HepG2 (cell line): ENCODE data around the gene ENTPD2. TPM values are rescaled to one million over a fixed set of nuclear protein-coding genes. Genes with fewer than 3 reads are reported as not detected.

Experiments used
- DNMT1 ChIP-seq: sonication (generic); formaldehyde crosslinking; IDR thresholded peaks from 2 replicates; pipeline ENCODE4 v1.5.1; 2020; ENCODE audit warnings: mild to moderate bottlenecking, missing genetic modification reagents
- HDAC6 ChIP-seq: fragments of 200-600 bp; sonication (generic); IDR thresholded peaks from 2 replicates; pipeline ENCODE4 v1.7.0; 2017; ENCODE audit warnings: mild to moderate bottlenecking, antibody characterized with exemption, low read length, low read depth
- HMGA1 ChIP-seq: sonication (generic); formaldehyde crosslinking; conservative IDR thresholded peaks from 2 replicates; pipeline ENCODE4 v1.4.0; 2020; ENCODE audit warnings: missing genetic modification reagents
- NR2F1 ChIP-seq, 2 experiments: fragments of 450-650 bp in 1 of 2; formaldehyde crosslinking in 1 of 2; IDR thresholded peaks; 2 replicates each; pipeline versions ENCODE4 v1.5.0 to v1.6.1; 2016 to 2020; ENCODE audit warnings: mild to moderate bottlenecking in 1 of 2, missing compliant biosample characterization in 1 of 2, missing genetic modification reagents in 1 of 2, moderate library complexity in 1 of 2
- PLRG1 ChIP-seq: fragments of 450-650 bp; conservative IDR thresholded peaks from 2 replicates; pipeline ENCODE4 v1.6.1; 2016
- ZNF24 ChIP-seq: fragments of 450-650 bp; IDR thresholded peaks from 2 replicates; pipeline ENCODE4 v1.6.1; 2017; ENCODE audit warnings: antibody characterized with exemption, mild to moderate bottlenecking
- ZNF335 ChIP-seq: sonication (generic); formaldehyde crosslinking; IDR thresholded peaks from 2 replicates; pipeline ENCODE4 v1.4.0; 2020; ENCODE audit warnings: missing genetic modification reagents
- ZNF543 ChIP-seq: sonication (generic); formaldehyde crosslinking; IDR thresholded peaks from 2 replicates; pipeline ENCODE4 v1.4.0; 2020; ENCODE audit warnings: mild to moderate bottlenecking, missing genetic modification reagents
- ZSCAN21 ChIP-seq: sonication (generic); formaldehyde crosslinking; IDR thresholded peaks from 2 replicates; pipeline ENCODE4 v1.8.0; 2022; ENCODE audit warnings: mild to moderate bottlenecking, missing genetic modification reagents, moderate library complexity, borderline replicate concordance
- polyA plus RNA-seq, 8 experiments: library from polyadenylated mRNA; depleted of rRNA in 3 of 8; stranded (reverse) in 7 of 8; unstranded in 1 of 8; fragments of >200 nt; fragmentation: Illumina TruSeq in 4 of 8; extraction: Trizol in 4 of 8; gene quantifications; 2 replicates each; pipeline versions ENCODE4 v1.2.1 to v1.2.3, GENCODE V29; 2011 to 2016; ENCODE audit warnings: low read depth in 4 of 8, missing spikeins in 1 of 8, mixed read lengths in 1 of 8; ENCODE audit not compliant: insufficient read depth in 1 of 8
- total RNA-seq, 5 experiments: library from RNA; depleted of rRNA; stranded (reverse); fragments of >200 nt; fragmentation: Illumina TruSeq; extraction: Trizol; gene quantifications; 2 replicates each; pipeline ENCODE4 v1.2.3, GENCODE V29; 2016; ENCODE audit warnings: low read depth in 1 of 5
- TF ChIP-seq, protein P1 (sequence below): sonication (generic); formaldehyde crosslinking; IDR thresholded peaks from 2 replicates; pipeline ENCODE4 v1.5.0; 2020; ENCODE audit warnings: missing genetic modification reagents
- TF ChIP-seq, protein P2 (sequence below): sonication (generic); formaldehyde crosslinking; IDR thresholded peaks from 2 replicates; pipeline ENCODE4 v1.5.0; 2020; ENCODE audit warnings: mild to moderate bottlenecking, missing genetic modification reagents
- TF ChIP-seq, protein P3 (sequence below): sonication (generic); formaldehyde crosslinking; IDR thresholded peaks from 2 replicates; pipeline ENCODE4 v1.4.0; 2020; ENCODE audit warnings: missing genetic modification reagents, mild to moderate bottlenecking, borderline replicate concordance

The ENTPD2 gene
- total and polyA plus RNA-seq, 2 of the 13 experiments (the other 11 are each of a cell fraction or from before 2014, with no cell fraction given) = 0.95 to 3.2 TPM

DNA sequence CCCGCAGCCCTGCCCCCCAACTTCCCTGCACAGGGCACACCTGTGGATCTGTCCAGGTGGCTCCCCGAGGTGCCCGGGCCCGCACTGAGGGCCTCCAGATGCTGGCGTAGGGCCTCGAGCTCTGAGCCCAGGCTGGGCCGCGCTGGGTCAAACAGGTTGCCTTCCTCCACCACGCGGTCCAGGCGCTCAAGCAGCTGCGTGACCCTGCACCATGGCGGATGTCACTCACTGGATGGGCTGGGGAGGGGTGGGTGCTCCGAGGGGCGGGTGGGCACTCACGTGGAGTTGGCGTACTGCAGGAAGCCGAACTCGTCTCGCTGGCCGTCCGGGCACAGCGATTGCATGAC is 31.2 kb downstream of the ENTPD2 start (continued):
- TF ChIP-seq, protein P1, sequence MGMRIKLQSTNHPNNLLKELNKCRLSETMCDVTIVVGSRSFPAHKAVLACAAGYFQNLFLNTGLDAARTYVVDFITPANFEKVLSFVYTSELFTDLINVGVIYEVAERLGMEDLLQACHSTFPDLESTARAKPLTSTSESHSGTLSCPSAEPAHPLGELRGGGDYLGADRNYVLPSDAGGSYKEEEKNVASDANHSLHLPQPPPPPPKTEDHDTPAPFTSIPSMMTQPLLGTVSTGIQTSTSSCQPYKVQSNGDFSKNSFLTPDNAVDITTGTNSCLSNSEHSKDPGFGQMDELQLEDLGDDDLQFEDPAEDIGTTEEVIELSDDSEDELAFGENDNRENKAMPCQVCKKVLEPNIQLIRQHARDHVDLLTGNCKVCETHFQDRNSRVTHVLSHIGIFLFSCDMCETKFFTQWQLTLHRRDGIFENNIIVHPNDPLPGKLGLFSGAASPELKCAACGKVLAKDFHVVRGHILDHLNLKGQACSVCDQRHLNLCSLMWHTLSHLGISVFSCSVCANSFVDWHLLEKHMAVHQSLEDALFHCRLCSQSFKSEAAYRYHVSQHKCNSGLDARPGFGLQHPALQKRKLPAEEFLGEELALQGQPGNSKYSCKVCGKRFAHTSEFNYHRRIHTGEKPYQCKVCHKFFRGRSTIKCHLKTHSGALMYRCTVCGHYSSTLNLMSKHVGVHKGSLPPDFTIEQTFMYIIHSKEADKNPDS (CRISPR knock-in tag) = 0 out of 2 replicates have a peak, but pooled peaks have one; percentile 30
- TF ChIP-seq ZNF543 (CRISPR knock-in tag) = no peak
- no peak for TF ChIP-seq HDAC6
- TF ChIP-seq DNMT1 (CRISPR knock-in tag) = 0 out of 2 replicates have a peak, but pooled peaks have one; percentile 13
- TF ChIP-seq ZNF24 = no peak
- TF ChIP-seq, protein P2, sequence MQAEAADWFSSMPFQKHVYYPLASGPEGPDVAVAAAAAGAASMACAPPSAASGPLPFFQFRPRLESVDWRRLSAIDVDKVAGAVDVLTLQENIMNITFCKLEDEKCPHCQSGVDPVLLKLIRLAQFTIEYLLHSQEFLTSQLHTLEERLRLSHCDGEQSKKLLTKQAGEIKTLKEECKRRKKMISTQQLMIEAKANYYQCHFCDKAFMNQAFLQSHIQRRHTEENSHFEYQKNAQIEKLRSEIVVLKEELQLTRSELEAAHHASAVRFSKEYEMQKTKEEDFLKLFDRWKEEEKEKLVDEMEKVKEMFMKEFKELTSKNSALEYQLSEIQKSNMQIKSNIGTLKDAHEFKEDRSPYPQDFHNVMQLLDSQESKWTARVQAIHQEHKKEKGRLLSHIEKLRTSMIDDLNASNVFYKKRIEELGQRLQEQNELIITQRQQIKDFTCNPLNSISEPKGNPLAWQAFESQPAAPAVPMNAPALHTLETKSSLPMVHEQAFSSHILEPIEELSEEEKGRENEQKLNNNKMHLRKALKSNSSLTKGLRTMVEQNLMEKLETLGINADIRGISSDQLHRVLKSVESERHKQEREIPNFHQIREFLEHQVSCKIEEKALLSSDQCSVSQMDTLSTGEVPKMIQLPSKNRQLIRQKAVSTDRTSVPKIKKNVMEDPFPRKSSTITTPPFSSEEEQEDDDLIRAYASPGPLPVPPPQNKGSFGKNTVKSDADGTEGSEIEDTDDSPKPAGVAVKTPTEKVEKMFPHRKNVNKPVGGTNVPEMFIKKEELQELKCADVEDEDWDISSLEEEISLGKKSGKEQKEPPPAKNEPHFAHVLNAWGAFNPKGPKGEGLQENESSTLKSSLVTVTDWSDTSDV (CRISPR knock-in tag) = 0 out of 2 replicates have a peak, but pooled peaks have one; percentile 11
- TF ChIP-seq, protein P3, sequence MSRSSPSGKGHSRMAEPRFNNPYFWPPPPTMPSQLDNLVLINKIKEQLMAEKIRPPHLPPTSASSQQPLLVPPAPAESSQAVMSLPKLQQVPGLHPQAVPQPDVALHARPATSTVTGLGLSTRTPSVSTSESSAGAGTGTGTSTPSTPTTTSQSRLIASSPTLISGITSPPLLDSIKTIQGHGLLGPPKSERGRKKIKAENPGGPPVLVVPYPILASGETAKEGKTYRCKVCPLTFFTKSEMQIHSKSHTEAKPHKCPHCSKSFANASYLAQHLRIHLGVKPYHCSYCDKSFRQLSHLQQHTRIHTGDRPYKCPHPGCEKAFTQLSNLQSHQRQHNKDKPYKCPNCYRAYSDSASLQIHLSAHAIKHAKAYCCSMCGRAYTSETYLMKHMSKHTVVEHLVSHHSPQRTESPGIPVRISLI = no peak
- no peak for TF ChIP-seq ZSCAN21 (CRISPR knock-in tag)
- no peak for TF ChIP-seq HMGA1 (CRISPR knock-in tag)
- no peak for TF ChIP-seq PLRG1
- no peak for TF ChIP-seq NR2F1 (CRISPR knock-in tag; IDR thresholded peaks at IDR 0.05)
- TF ChIP-seq ZNF335 (CRISPR knock-in tag) = no peak
